Vagina (tissue), 2 donors: ENCODE data around the gene CDC27.

Experiments used
- POLR2A ChIP-seq, 2 donors: fragments of 450-650 bp; IDR thresholded peaks; one replicate each; pipeline ENCODE4 v1.6.1; 2017; ENCODE audit warnings: antibody characterized with exemption in 2 of 2, mild to moderate bottlenecking in 2 of 2, moderate library complexity in 2 of 2
- POLR2AphosphoS5 ChIP-seq, 2 donors: sonication (generic); formaldehyde crosslinking; IDR thresholded peaks; one replicate each; pipeline ENCODE4 v1.9.0; 2017; ENCODE audit warnings: antibody characterized with exemption in 2 of 2, mild to moderate bottlenecking in 2 of 2, low read depth in 1 of 2; ENCODE audit not compliant: insufficient read depth in 1 of 2
- TF ChIP-seq, protein P1 (sequence below), 3 experiments: fragments of 450-650 bp in 2 of 3; fragments of 200-600 bp in 1 of 3; sonication (generic) in 1 of 3; IDR thresholded peaks; one replicate each; pipeline ENCODE4 v1.5.1; 2017 to 2019; ENCODE audit warnings: antibody characterized with exemption in 3 of 3, mild to moderate bottlenecking in 2 of 3, moderate library complexity in 2 of 3

DNA sequence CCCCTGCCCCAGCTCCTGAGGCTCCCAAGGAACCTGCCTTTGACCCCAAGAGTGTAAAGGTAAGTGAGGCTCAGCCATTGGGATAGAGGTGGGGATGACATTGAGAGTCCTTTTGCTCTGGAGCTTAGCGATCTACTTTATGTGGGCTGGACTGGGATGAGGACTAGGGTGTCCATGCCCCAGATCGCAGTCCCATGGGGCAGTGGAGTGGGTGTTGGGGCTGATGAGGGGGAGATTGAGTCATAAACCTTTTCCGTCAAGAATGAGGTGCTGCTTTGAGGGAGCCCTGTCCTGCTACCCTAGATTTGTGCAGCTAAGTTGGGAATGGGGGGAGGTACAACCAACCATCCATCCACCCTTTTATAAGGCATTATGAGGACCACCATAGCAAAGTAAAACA is 20.4 kb upstream of the CDC27 start:
- TF ChIP-seq, protein P1, sequence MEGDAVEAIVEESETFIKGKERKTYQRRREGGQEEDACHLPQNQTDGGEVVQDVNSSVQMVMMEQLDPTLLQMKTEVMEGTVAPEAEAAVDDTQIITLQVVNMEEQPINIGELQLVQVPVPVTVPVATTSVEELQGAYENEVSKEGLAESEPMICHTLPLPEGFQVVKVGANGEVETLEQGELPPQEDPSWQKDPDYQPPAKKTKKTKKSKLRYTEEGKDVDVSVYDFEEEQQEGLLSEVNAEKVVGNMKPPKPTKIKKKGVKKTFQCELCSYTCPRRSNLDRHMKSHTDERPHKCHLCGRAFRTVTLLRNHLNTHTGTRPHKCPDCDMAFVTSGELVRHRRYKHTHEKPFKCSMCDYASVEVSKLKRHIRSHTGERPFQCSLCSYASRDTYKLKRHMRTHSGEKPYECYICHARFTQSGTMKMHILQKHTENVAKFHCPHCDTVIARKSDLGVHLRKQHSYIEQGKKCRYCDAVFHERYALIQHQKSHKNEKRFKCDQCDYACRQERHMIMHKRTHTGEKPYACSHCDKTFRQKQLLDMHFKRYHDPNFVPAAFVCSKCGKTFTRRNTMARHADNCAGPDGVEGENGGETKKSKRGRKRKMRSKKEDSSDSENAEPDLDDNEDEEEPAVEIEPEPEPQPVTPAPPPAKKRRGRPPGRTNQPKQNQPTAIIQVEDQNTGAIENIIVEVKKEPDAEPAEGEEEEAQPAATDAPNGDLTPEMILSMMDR (IDR thresholded peaks at IDR 0.05), result no peak
- TF ChIP-seq POLR2AphosphoS5 (IDR thresholded peaks at IDR 0.05; ENCODE audit: insufficient read depth in 1 of 2, low read depth in 1 of 2) (no peak), POLR2A (IDR thresholded peaks at IDR 0.05) (no peak)
